IPS DF 6.9 (cell line): ENCODE data around the gene RASA3.

Experiments used
- DNase-seq: peaks from one replicate; pipeline ENCODE4 v3.0.0-alpha.2; 2013; ENCODE audit warnings: low read depth, low spot score
- H3K27ac ChIP-seq: one replicate; pipeline ENCODE4 v1.5.1; 2013; ENCODE audit warnings: low read length, control low read depth
- H3K27me3 ChIP-seq: 2 replicates; pipeline ENCODE4 v1.6.1; 2013; ENCODE audit warnings: mild to moderate bottlenecking, low read length; ENCODE audit not compliant: control insufficient read depth, insufficient read depth
- H3K36me3 ChIP-seq: 2 replicates; pipeline ENCODE4 v1.6.1; 2013; ENCODE audit warnings: low read length; ENCODE audit not compliant: control insufficient read depth, insufficient read depth
- H3K4me1 ChIP-seq: 2 replicates; pipeline ENCODE4 v1.6.1; 2013; ENCODE audit warnings: low read length; ENCODE audit not compliant: control insufficient read depth, insufficient read depth
- H3K4me3 ChIP-seq: 2 replicates; pipeline ENCODE4 v1.5.1; 2013; ENCODE audit warnings: mild to moderate bottlenecking, low read length
- H3K9me3 ChIP-seq: 2 replicates; pipeline ENCODE4 v1.6.1; 2013; ENCODE audit warnings: low read length, inconsistent platforms; ENCODE audit not compliant: control insufficient read depth, insufficient read depth
- WGBS: extraction: QIAGEN DNeasy Blood & Tissue Kit; methylation state at CpG from one replicate; pipeline ENCODE4 v1.1.7; 2013; ENCODE audit warnings: mixed read lengths, missing lambda C conversion rate; ENCODE audit not compliant: insufficient read length, insufficient coverage; 5-methylcytosine and 5-hydroxymethylcytosine counted together

Gene RASA3

GRCh38 chr13:114015111-114015968 is 117.1 kb downstream of the RASA3 start:
- H3K4me1 ChIP-seq, result no peaks in the 10 kb centered on the region; the same call in 1 of the 2 replicates
- no peaks in the 10 kb centered on the region for H3K27me3 ChIP-seq
- no peaks in the 10 kb centered on the region for H3K9me3 ChIP-seq
- peaks cover 10% of the 10 kb centered on the region; the same call in 1 of the 2 replicates for H3K36me3 ChIP-seq
- no CpG with 5 or more reads among the region's 40 CpGs for WGBS
- no peak overlapping the region for H3K27ac ChIP-seq
- no peak for DNase-seq
- no peak overlapping the region for H3K4me3 ChIP-seq

- Histone ChIP-seq H3K4me1 (no peaks in the 10 kb centered on the region; the same call in 1 of the 2 replicates), H3K4me3 (no peak overlapping the region), H3K27ac (no peak overlapping the region), H3K9me3 (no peaks in the 10 kb centered on the region), H3K36me3 (peaks cover 12% of the 10 kb centered on the region; the same call in 1 of the 2 replicates), H3K27me3 (no peaks in the 10 kb centered on the region)
- 100% methylated on average over 2 of the region's 22 CpGs for WGBS
- DNase-seq, result no peak
Measured at GRCh38 chr13:114013952-114014629, 118.3 kb downstream of the RASA3 start.

GRCh38 chr13:114013336-114013735 is 119.1 kb downstream of the RASA3 start:
- no peaks in the 10 kb centered on the region; the same call in 1 of the 2 replicates for H3K4me1 ChIP-seq
- no CpG with 5 or more reads among the region's 4 CpGs for WGBS
- DNase-seq, result no peak
- H3K27ac ChIP-seq, result no peak overlapping the region
- no peak overlapping the region for H3K4me3 ChIP-seq
- H3K27me3 ChIP-seq, result no peaks in the 10 kb centered on the region
- H3K9me3 ChIP-seq, result no peaks in the 10 kb centered on the region
- peaks cover 12% of the 10 kb centered on the region; the same call in 1 of the 2 replicates for H3K36me3 ChIP-seq

GRCh38 chr13:114012921-114013320 is 119.5 kb downstream of the RASA3 start:
- Histone ChIP-seq H3K4me3 (no peak overlapping the region), H3K36me3 (peaks cover 11% of the 10 kb centered on the region; the same call in 1 of the 2 replicates), H3K4me1 (no peaks in the 10 kb centered on the region; the same call in 1 of the 2 replicates), H3K27ac (no peak overlapping the region), H3K9me3 (no peaks in the 10 kb centered on the region), H3K27me3 (no peaks in the 10 kb centered on the region)
- 100% methylated on average over 4 of the region's 21 CpGs for WGBS
- no peak for DNase-seq

- Histone ChIP-seq H3K27ac (no peak overlapping the region), H3K4me1 (no peaks in the 10 kb centered on the region)
- WGBS, result 100% methylated on average over 9 of the region's 17 CpGs
Measured at GRCh38 chr13:114012141-114012540, 120.3 kb downstream of the RASA3 start.

GRCh38 chr13:114011226-114011625 is 121.2 kb downstream of the RASA3 start:
- no peak overlapping the region for H3K27ac ChIP-seq
- no peaks in the 10 kb centered on the region for H3K27me3 ChIP-seq
- no peaks in the 10 kb centered on the region for H3K4me1 ChIP-seq
- no peaks in the 10 kb centered on the region for H3K9me3 ChIP-seq
- peaks cover 8% of the 10 kb centered on the region; the same call in 1 of the 2 replicates for H3K36me3 ChIP-seq
- H3K4me3 ChIP-seq, result no peak overlapping the region
- DNase-seq, result no peak
- WGBS, result no CpG with 5 or more reads among the region's 19 CpGs

More at GRCh38 chr13:114012141-114012540, 120.3 kb downstream of the RASA3 start:
- DNase-seq, result no peak
- Histone ChIP-seq H3K4me3 (no peak overlapping the region), H3K27me3 (no peaks in the 10 kb centered on the region), H3K9me3 (no peaks in the 10 kb centered on the region), H3K36me3 (peaks cover 10% of the 10 kb centered on the region; the same call in 1 of the 2 replicates)

GRCh38 chr13:114010401-114011101 is 121.9 kb downstream of the RASA3 start:
- H3K27ac ChIP-seq, result no peak overlapping the region
- H3K27me3 ChIP-seq, result no peaks in the 10 kb centered on the region
- no peaks in the 10 kb centered on the region for H3K4me1 ChIP-seq
- H3K9me3 ChIP-seq, result no peaks in the 10 kb centered on the region
- WGBS, result no CpG with 5 or more reads among the region's 37 CpGs
- peaks cover 6% of the 10 kb centered on the region; the same call in 1 of the 2 replicates for H3K36me3 ChIP-seq
- H3K4me3 ChIP-seq, result no peak overlapping the region
- no peak for DNase-seq

- Histone ChIP-seq H3K27ac (no peak overlapping the region), H3K4me3 (no peak overlapping the region), H3K4me1 (no peaks in the 10 kb centered on the region), H3K9me3 (no peaks in the 10 kb centered on the region), H3K36me3 (peaks cover 6% of the 10 kb centered on the region; the same call in 1 of the 2 replicates), H3K27me3 (no peaks in the 10 kb centered on the region)
- DNase-seq, result no peak
- no CpG with 5 or more reads among the region's 31 CpGs for WGBS
Measured at GRCh38 chr13:114009590-114010400, 122.6 kb downstream of the RASA3 start.

GRCh38 chr13:114008964-114009589 is 123.3 kb downstream of the RASA3 start:
- Histone ChIP-seq H3K4me3 (no peak overlapping the region), H3K4me1 (no peaks in the 10 kb centered on the region), H3K27me3 (no peaks in the 10 kb centered on the region), H3K27ac (no peak overlapping the region), H3K9me3 (no peaks in the 10 kb centered on the region), H3K36me3 (peaks cover 6% of the 10 kb centered on the region; the same call in 1 of the 2 replicates)
- no CpG with 5 or more reads among the region's 33 CpGs for WGBS
- DNase-seq, result no peak
